Gastroesophageal sphincter (tissue), 3 donors: ENCODE measurements around the gene CHST11.

Experiments
- CTCF ChIP-seq, 4 experiments: fragments of 200-600 bp in 2 of 4; fragments of 450-650 bp in 2 of 4; sonication (generic) in 1 of 4; IDR thresholded peaks; one replicate each; pipeline ENCODE4 v1.5.1; 2017 to 2019; ENCODE audit warnings: antibody characterized with exemption in 4 of 4, mild to moderate bottlenecking in 2 of 4, moderate library complexity in 2 of 4
- EP300 ChIP-seq: sonication (generic); formaldehyde crosslinking; IDR thresholded peaks from one replicate; pipeline ENCODE4 v1.6.1; 2017; ENCODE audit warnings: antibody characterized with exemption, mild to moderate bottlenecking
- POLR2A ChIP-seq, 2 donors: fragments of 450-650 bp; IDR thresholded peaks; one replicate each; pipeline ENCODE4 v1.6.1; 2017; ENCODE audit warnings: antibody characterized with exemption in 2 of 2, mild to moderate bottlenecking in 2 of 2, moderate library complexity in 1 of 2
- POLR2AphosphoS5 ChIP-seq: sonication (generic); formaldehyde crosslinking; IDR thresholded peaks from one replicate; pipeline ENCODE4 v1.6.1; 2017; ENCODE audit warnings: antibody characterized with exemption

GRCh38 chr12:104626069-104626837, 169.5 kb downstream of the CHST11 start:
- TF ChIP-seq CTCF (IDR thresholded peaks at IDR 0.05) (no peak), POLR2A (IDR thresholded peaks at IDR 0.05) (no peak), EP300 (no peak), POLR2AphosphoS5 (no peak)
